ENCODE data around the gene PKN3. TPM values are rescaled to one million over a fixed set of nuclear protein-coding genes. Genes with fewer than 3 reads are reported as not detected.

Gene PKN3
- total and polyA plus RNA-seq, 2 of the 13 experiments (the other 11 are each of a cell fraction or from before 2014, with no cell fraction given): 10.5 to 13.2 TPM

DNA sequence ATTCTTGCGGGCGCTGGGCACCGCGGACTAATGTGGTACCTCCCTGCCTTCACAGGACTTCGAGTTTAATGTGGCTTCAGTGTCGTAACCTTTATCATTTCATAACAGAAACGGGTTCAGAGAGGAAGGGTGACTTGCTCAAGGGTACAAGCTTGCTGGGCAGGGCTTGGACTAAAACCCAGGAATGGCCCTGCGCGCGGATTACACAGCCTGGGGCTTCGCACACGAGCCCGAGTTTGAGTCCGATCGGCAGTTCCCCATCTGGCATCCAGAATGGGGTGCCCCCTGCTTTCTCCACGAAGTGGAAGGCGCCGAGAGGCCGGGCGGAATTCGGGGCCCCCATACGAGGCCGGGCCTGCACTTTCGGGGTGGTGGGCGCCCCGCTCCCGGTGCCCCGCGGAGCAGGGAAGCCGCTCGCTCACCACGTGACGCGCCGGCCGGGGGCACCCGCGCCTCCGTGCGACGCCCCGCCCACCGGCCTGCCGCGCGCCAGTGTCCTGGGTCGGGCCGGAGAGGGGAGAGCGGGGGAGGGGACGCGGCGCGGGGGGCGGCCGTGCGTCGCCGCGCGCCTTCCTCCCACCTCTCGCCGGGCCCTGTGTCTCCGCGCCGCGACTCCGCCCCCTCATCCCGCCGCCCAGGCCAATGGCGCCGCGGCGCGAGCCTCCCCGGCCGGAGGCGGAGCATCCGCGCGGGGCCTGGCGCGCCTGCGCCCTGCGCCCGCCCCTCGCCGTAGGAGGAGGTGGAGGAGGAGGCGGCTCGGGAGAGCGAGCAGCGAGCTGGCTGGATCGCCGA lies 13.6 kb upstream of the PKN3 start, which contains the start of gene SET (continued):
- peak; percentile 64 for TF ChIP-seq SAP130 (CRISPR knock-in tag; IDR thresholded peaks at IDR 0.05; ENCODE audit: low read depth)
- TF ChIP-seq ZNF225 (CRISPR knock-in tag; IDR thresholded peaks at IDR 0.05): 0 out of 2 replicates have a peak, but pooled peaks have one; percentile 25
- TF ChIP-seq, protein P1, sequence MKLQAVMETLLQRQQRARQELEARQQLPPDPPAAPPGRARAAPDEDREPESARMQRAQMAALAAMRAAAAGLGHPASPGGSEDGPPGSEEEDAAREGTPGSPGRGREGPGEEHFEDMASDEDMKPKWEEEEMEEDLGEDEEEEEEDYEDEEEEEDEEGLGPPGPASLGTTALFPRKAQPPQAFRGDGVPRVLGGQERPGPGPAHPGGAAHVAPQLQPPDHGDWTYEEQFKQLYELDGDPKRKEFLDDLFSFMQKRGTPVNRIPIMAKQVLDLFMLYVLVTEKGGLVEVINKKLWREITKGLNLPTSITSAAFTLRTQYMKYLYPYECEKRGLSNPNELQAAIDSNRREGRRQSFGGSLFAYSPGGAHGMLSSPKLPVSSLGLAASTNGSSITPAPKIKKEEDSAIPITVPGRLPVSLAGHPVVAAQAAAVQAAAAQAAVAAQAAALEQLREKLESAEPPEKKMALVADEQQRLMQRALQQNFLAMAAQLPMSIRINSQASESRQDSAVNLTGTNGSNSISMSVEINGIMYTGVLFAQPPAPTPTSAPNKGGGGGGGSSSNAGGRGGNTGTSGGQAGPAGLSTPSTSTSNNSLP (IDR thresholded peaks at IDR 0.05; ENCODE audit: low read depth, low read length): no peak; the same call in 1 of the 2 replicates
- no peak for TF ChIP-seq MIXL1 (CRISPR knock-in tag; IDR thresholded peaks at IDR 0.05)
- TF ChIP-seq, protein P2, sequence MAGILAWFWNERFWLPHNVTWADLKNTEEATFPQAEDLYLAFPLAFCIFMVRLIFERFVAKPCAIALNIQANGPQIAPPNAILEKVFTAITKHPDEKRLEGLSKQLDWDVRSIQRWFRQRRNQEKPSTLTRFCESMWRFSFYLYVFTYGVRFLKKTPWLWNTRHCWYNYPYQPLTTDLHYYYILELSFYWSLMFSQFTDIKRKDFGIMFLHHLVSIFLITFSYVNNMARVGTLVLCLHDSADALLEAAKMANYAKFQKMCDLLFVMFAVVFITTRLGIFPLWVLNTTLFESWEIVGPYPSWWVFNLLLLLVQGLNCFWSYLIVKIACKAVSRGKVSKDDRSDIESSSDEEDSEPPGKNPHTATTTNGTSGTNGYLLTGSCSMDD (CRISPR knock-in tag; IDR thresholded peaks at IDR 0.05): no peak
- TF ChIP-seq KLF12 (CRISPR knock-in tag; IDR thresholded peaks at IDR 0.05; ENCODE audit: borderline replicate concordance): 0 out of 2 replicates have a peak, but pooled peaks have one; percentile 34
- TF ChIP-seq POLR2G (IDR thresholded peaks at IDR 0.05; ENCODE audit: low read depth, low read length): peak; percentile 68
- TF ChIP-seq, protein P3, sequence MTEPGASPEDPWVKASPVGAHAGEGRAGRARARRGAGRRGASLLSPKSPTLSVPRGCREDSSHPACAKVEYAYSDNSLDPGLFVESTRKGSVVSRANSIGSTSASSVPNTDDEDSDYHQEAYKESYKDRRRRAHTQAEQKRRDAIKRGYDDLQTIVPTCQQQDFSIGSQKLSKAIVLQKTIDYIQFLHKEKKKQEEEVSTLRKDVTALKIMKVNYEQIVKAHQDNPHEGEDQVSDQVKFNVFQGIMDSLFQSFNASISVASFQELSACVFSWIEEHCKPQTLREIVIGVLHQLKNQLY (CRISPR knock-in tag; IDR thresholded peaks at IDR 0.05): peak; percentile 30; the same call in 1 of the 2 replicates
- TF ChIP-seq ZC3H13 (CRISPR knock-in tag; IDR thresholded peaks at IDR 0.05): no peak
- TF ChIP-seq NRL (CRISPR knock-in tag; IDR thresholded peaks at IDR 0.05; ENCODE audit: borderline replicate concordance): peak; percentile 75
- TF ChIP-seq HNRNPLL (IDR thresholded peaks at IDR 0.05; ENCODE audit: low read depth, low read length, poor library complexity, severe bottlenecking): peak; percentile 51
- no peak for TF ChIP-seq NONO (IDR thresholded peaks at IDR 0.05)
- TF ChIP-seq NONO (CRISPR knock-in tag; conservative IDR thresholded peaks at IDR 0.05): peak; percentile 60; the same call in 1 of the 2 replicates
- TF ChIP-seq, protein P4, sequence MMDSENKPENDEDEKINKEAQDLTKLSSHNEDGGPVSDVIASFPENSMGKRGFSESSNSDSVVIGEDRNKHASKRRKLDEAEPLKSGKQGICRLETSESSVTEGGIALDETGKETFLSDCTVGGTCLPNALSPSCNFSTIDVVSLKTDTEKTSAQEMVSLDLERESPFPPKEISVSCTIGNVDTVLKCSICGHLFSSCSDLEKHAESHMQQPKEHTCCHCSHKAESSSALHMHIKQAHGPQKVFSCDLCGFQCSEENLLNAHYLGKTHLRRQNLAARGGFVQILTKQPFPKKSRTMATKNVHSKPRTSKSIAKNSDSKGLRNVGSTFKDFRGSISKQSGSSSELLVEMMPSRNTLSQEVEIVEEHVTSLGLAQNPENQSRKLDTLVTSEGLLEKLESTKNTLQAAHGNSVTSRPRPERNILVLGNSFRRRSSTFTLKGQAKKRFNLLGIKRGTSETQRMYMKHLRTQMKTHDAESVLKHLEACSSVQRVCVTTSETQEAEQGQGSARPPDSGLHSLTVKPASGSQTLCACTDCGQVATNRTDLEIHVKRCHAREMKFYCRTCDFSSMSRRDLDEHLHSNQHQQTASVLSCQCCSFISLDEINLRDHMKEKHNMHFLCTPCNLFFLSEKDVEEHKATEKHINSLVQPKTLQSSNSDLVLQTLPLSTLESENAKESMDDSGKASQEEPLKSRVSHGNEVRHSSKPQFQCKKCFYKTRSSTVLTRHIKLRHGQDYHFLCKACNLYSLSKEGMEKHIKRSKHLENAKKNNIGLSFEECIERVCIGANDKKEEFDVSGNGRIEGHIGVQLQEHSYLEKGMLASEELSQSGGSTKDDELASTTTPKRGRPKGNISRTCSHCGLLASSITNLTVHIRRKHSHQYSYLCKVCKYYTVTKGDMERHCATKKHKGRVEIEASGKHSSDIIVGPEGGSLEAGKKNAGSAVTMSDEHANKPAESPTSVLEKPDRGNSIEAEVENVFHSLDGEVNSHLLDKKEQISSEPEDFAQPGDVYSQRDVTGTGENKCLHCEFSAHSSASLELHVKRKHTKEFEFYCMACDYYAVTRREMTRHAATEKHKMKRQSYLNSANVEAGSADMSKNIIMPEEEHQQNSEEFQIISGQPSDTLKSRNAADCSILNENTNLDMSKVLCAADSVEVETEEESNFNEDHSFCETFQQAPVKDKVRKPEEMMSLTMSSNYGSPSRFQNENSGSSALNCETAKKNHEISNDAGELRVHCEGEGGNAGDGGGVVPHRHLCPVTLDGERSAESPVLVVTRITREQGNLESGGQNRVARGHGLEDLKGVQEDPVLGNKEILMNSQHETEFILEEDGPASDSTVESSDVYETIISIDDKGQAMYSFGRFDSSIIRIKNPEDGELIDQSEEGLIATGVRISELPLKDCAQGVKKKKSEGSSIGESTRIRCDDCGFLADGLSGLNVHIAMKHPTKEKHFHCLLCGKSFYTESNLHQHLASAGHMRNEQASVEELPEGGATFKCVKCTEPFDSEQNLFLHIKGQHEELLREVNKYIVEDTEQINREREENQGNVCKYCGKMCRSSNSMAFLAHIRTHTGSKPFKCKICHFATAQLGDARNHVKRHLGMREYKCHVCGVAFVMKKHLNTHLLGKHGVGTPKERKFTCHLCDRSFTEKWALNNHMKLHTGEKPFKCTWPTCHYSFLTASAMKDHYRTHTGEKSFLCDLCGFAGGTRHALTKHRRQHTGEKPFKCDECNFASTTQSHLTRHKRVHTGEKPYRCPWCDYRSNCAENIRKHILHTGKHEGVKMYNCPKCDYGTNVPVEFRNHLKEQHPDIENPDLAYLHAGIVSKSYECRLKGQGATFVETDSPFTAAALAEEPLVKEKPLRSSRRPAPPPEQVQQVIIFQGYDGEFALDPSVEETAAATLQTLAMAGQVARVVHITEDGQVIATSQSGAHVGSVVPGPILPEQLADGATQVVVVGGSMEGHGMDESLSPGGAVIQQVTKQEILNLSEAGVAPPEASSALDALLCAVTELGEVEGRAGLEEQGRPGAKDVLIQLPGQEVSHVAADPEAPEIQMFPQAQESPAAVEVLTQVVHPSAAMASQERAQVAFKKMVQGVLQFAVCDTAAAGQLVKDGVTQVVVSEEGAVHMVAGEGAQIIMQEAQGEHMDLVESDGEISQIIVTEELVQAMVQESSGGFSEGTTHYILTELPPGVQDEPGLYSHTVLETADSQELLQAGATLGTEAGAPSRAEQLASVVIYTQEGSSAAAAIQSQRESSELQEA (CRISPR knock-in tag; IDR thresholded peaks at IDR 0.05; ENCODE audit: not compliant biosample characterization): no peak
- TF ChIP-seq HDAC1 (CRISPR knock-in tag; IDR thresholded peaks at IDR 0.05): peak; percentile 30; the same call in 1 of the 2 replicates
- TF ChIP-seq TBX2 (CRISPR knock-in tag; IDR thresholded peaks at IDR 0.05; ENCODE audit: borderline replicate concordance): peak; percentile 51; the same call in 1 of the 2 replicates
- TF ChIP-seq ZNF776 (CRISPR knock-in tag; IDR thresholded peaks at IDR 0.05): no peak
- peak; percentile 78 for TF ChIP-seq SP4 (CRISPR knock-in tag; IDR thresholded peaks at IDR 0.05)
